H1 (cell line): ENCODE results near the gene WDR33. TPM values are rescaled to one million over a fixed set of nuclear protein-coding genes. Genes with fewer than 3 reads are reported as not detected.

Experiments
- CTCF ChIA-PET: fragments of 300-600 bp; sonication (Branson Sonifier 250); formaldehyde crosslinking; loops from one replicate; lab custom pipeline; 2021; ENCODE audit not compliant: partially characterized antibody; lab: Charles Lee
- POLR2A ChIA-PET: fragments of 300-600 bp; sonication (Branson Sonifier 250); formaldehyde crosslinking; loops from one replicate; lab custom pipeline; 2021; ENCODE audit warnings: inconsistent platforms; ENCODE audit not compliant: partially characterized antibody; lab: Charles Lee
- DNase-seq, 2 experiments: peaks; one replicate each; pipeline versions ENCODE4 v3.0.0 to v3.0.0-alpha.2; 2010 to 2022; ENCODE audit warnings: low spot score in 2 of 2, low read depth in 1 of 2, mixed read lengths in 1 of 2
- FAIRE-seq: peaks from 2 replicates; lab custom pipeline; 2011; peaks lifted over from hg19 to GRCh38; lab: Jason Lieb, UNC
- H2AFZ ChIP-seq: 2 replicates; pipeline ENCODE4 v1.8.1; 2012; ENCODE audit warnings: low read length, inconsistent platforms
- H2AK5ac ChIP-seq: 2 replicates; pipeline ENCODE4 v1.6.1; 2013; ENCODE audit warnings: low read depth, low read length
- H2BK120ac ChIP-seq: replicated peaks from 2 replicates; pipeline ENCODE3; 2013; ENCODE audit warnings: low read depth, low read length, inconsistent platforms
- H2BK12ac ChIP-seq: 2 replicates; pipeline ENCODE4 v1.6.1; 2013; ENCODE audit warnings: low read depth, low read length
- H2BK15ac ChIP-seq: 2 replicates; pipeline ENCODE4 v1.6.1; 2013; ENCODE audit warnings: low read length
- H2BK20ac ChIP-seq: 2 replicates; pipeline ENCODE4 v1.6.1; 2013; ENCODE audit warnings: low read length
- H2BK5ac ChIP-seq: 2 replicates; pipeline ENCODE4 v1.6.1; 2013; ENCODE audit warnings: low read depth, low read length
- H3K14ac ChIP-seq: 2 replicates; pipeline ENCODE4 v1.6.1; 2013; ENCODE audit warnings: inconsistent platforms; ENCODE audit not compliant: insufficient read length
- H3K18ac ChIP-seq: 2 replicates; pipeline ENCODE4 v1.6.1; 2013; ENCODE audit warnings: low read length; ENCODE audit errors: extremely low read depth
- H3K23ac ChIP-seq: 2 replicates; pipeline ENCODE4 v1.6.1; 2013; ENCODE audit warnings: inconsistent platforms; ENCODE audit not compliant: insufficient read length
- H3K23me2 ChIP-seq: 2 replicates; pipeline ENCODE4 v1.6.1; 2013; ENCODE audit warnings: low read depth, low read length
- H3K27ac ChIP-seq: 2 replicates; pipeline ENCODE4 v1.6.1; 2011; ENCODE audit warnings: low read depth, low read length, inconsistent platforms
- H3K27me3 ChIP-seq, 4 experiments: replicated peaks in 1 of 4; 1 replicate in 1 of 4; 2 replicates in 3 of 4; pipeline versions ENCODE4 v1.6.1 to v1.8.1; 2011 to 2013; ENCODE audit warnings: low read length in 3 of 4, mild to moderate bottlenecking in 3 of 4, inconsistent platforms in 2 of 4, mixed read lengths in 2 of 4, moderate library complexity in 1 of 4; ENCODE audit not compliant: control insufficient read depth in 3 of 4, insufficient read depth in 3 of 4; ENCODE audit errors: extremely low read depth in 1 of 4
- H3K36me3 ChIP-seq, 4 experiments: 2 replicates each; pipeline versions ENCODE4 v1.6.1 to v1.8.1; 2011 to 2013; ENCODE audit warnings: mild to moderate bottlenecking in 4 of 4, low read length in 3 of 4, moderate library complexity in 2 of 4, control low read depth in 1 of 4, inconsistent platforms in 1 of 4; ENCODE audit not compliant: insufficient read depth in 4 of 4, control insufficient read depth in 2 of 4
- H3K4ac ChIP-seq: replicated peaks from 2 replicates; pipeline ENCODE3; 2013; ENCODE audit warnings: low read length, low read depth, mixed read lengths, inconsistent platforms; ENCODE audit not compliant: insufficient read length
- H3K4me1 ChIP-seq, 4 experiments: replicated peaks in 1 of 4; 1 replicate in 1 of 4; 2 replicates in 3 of 4; pipeline versions ENCODE4 v1.6.1 to v1.8.1; 2011 to 2013; ENCODE audit warnings: low read length in 3 of 4, inconsistent platforms in 2 of 4, mixed read lengths in 1 of 4; ENCODE audit not compliant: insufficient read depth in 4 of 4, control insufficient read depth in 3 of 4
- H3K4me2 ChIP-seq, 2 experiments: 2 replicates each; pipeline versions ENCODE4 v1.6.1 to v1.8.1; 2011 to 2013; ENCODE audit warnings: low read depth in 2 of 2, low read length in 2 of 2, control low read depth in 1 of 2, inconsistent platforms in 1 of 2, mild to moderate bottlenecking in 1 of 2; ENCODE audit not compliant: insufficient read depth in 1 of 2
- H3K4me3 ChIP-seq, 4 experiments: fragments of 200-600, 300-600 bp in 1 of 4; sonication (generic), shearing (Covaris generic), sonication (Bioruptor Twin) in 1 of 4; 2 replicates each; pipeline versions ENCODE4 v1.5.1 to v1.8.1; 2011 to 2016; ENCODE audit warnings: low read length in 4 of 4, low read depth in 3 of 4, control low read depth in 2 of 4, inconsistent platforms in 2 of 4, mild to moderate bottlenecking in 2 of 4, mixed read lengths in 1 of 4, moderate library complexity in 1 of 4; ENCODE audit not compliant: insufficient read depth in 2 of 4; ENCODE audit errors: extremely low read depth in 1 of 4
- H3K56ac ChIP-seq: replicated peaks from 2 replicates; pipeline ENCODE3; 2013; ENCODE audit warnings: low read depth, mild to moderate bottlenecking, mixed read lengths, low read length, inconsistent platforms; ENCODE audit not compliant: insufficient read length
- H3K79me1 ChIP-seq: 2 replicates; pipeline ENCODE4 v1.6.1; 2013; ENCODE audit warnings: low read depth, low read length, control low read depth
- H3K79me2 ChIP-seq, 2 experiments: 2 replicates each; pipeline versions ENCODE4 v1.6.1 to v1.8.1; 2012 to 2013; ENCODE audit warnings: low read length in 2 of 2, mild to moderate bottlenecking in 2 of 2, inconsistent platforms in 1 of 2; ENCODE audit not compliant: insufficient read depth in 2 of 2, control insufficient read depth in 1 of 2
- H3K9ac ChIP-seq, 4 experiments: replicated peaks in 1 of 4; 1 replicate in 1 of 4; 2 replicates in 3 of 4; pipeline versions ENCODE4 v1.6.1 to v1.8.1; 2011 to 2013; ENCODE audit warnings: low read depth in 3 of 4, low read length in 3 of 4, control low read depth in 2 of 4, mild to moderate bottlenecking in 2 of 4, moderate library complexity in 2 of 4, inconsistent platforms in 1 of 4; ENCODE audit errors: extremely low read depth in 1 of 4
- H3K9me3 ChIP-seq, 2 experiments: 2 replicates each; pipeline versions ENCODE4 v1.6.1 to v1.8.1; 2012 to 2013; ENCODE audit warnings: mild to moderate bottlenecking in 2 of 2, moderate library complexity in 2 of 2, control low read depth in 1 of 2, inconsistent platforms in 1 of 2, low read depth in 1 of 2, low read length in 1 of 2, mixed read lengths in 1 of 2; ENCODE audit not compliant: insufficient read depth in 2 of 2
- H4K20me1 ChIP-seq, 2 experiments: replicated peaks in 1 of 2; 2 replicates each; pipeline versions ENCODE3 to v1.8.1; 2011 to 2013; ENCODE audit warnings: inconsistent platforms in 2 of 2, low read length in 2 of 2, mild to moderate bottlenecking in 1 of 2; ENCODE audit not compliant: insufficient read depth in 2 of 2, control insufficient read depth in 1 of 2
- H4K5ac ChIP-seq: 2 replicates; pipeline ENCODE4 v1.6.1; 2013; ENCODE audit warnings: low read length, low read depth, mixed read lengths, inconsistent platforms; ENCODE audit not compliant: insufficient read length
- H4K8ac ChIP-seq: 2 replicates; pipeline ENCODE4 v1.8.0; 2013; ENCODE audit warnings: mild to moderate bottlenecking, moderate library complexity, low read length, inconsistent platforms; ENCODE audit not compliant: insufficient read depth; ENCODE audit errors: extremely low read depth
- H4K91ac ChIP-seq: replicated peaks from 2 replicates; pipeline ENCODE3; 2013; ENCODE audit warnings: low read length, mixed read lengths, inconsistent platforms; ENCODE audit not compliant: insufficient read length
- BACH1 ChIP-seq: IDR thresholded peaks from 2 replicates; pipeline ENCODE4 v1.6.1; 2012; ENCODE audit warnings: low read length, improper control_type of control experiment
- EGR1 ChIP-seq: IDR thresholded peaks from 2 replicates; pipeline ENCODE4 v1.6.1; 2011; ENCODE audit warnings: low read depth, low read length, borderline replicate concordance
- HDAC2 ChIP-seq, 2 experiments: fragments of 300-600 bp in 1 of 2; sonication (generic) in 1 of 2; IDR thresholded peaks; 2 replicates each; pipeline ENCODE4 v1.6.1; 2011 to 2012; ENCODE audit warnings: low read depth in 2 of 2, low read length in 2 of 2, mild to moderate bottlenecking in 2 of 2, moderate library complexity in 2 of 2, borderline replicate concordance in 1 of 2, inconsistent platforms in 1 of 2
- KDM4A ChIP-seq: IDR thresholded peaks from one replicate; pipeline ENCODE4 v1.7.1; 2012; ENCODE audit warnings: low read depth, mild to moderate bottlenecking, moderate library complexity, low read length, inconsistent platforms; ENCODE audit not compliant: severe bottlenecking
- RNF2 ChIP-seq: fragments of 200-900, 300-1000 bp; sonication (generic); IDR thresholded peaks from 2 replicates; pipeline ENCODE4 v1.7.1; 2016; ENCODE audit warnings: borderline replicate concordance, low read depth, mild to moderate bottlenecking, antibody characterized with exemption, low read length; ENCODE audit not compliant: poor library complexity, severe bottlenecking; ENCODE audit errors: missing control alignments
- SAP30 ChIP-seq: fragments of 300-600 bp; sonication (generic); IDR thresholded peaks from 2 replicates; pipeline ENCODE4 v1.7.1; 2012; ENCODE audit warnings: low read length, moderate library complexity, mild to moderate bottlenecking, inconsistent platforms; ENCODE audit not compliant: insufficient read depth, insufficient replicate concordance
- SIN3A ChIP-seq, 2 experiments: IDR thresholded peaks in 1 of 2; conservative IDR thresholded peaks in 1 of 2; 2 replicates each; pipeline ENCODE4 v1.6.1; 2011 to 2012; ENCODE audit warnings: low read length in 2 of 2, improper control_type of control experiment in 1 of 2, low read depth in 1 of 2, mild to moderate bottlenecking in 1 of 2
- SIX5 ChIP-seq: IDR thresholded peaks from 2 replicates; pipeline ENCODE4 v1.6.1; 2011; ENCODE audit warnings: mild to moderate bottlenecking, low read depth, low read length
- TAF7 ChIP-seq: optimal IDR thresholded peaks from 2 replicates; pipeline ENCODE3; 2011; ENCODE audit warnings: low read depth, mild to moderate bottlenecking, inconsistent platforms, low read length, moderate library complexity, borderline replicate concordance
- WGBS, 2 experiments: shearing (Covaris generic) in 1 of 2; methylation state at CpG; one replicate each; pipeline versions ENCODE4 v1.1.6 to v1.1.7; 2013 to 2015; ENCODE audit warnings: low lambda C conversion rate in 2 of 2, mixed read lengths in 2 of 2, inconsistent platforms in 1 of 2, low coverage in 1 of 2, missing lambda C conversion rate in 1 of 2; ENCODE audit not compliant: insufficient replicate concordance in 2 of 2, insufficient coverage in 1 of 2, insufficient read length in 1 of 2; ENCODE audit errors: extremely low coverage in 1 of 2, missing lambda C conversion rate in 1 of 2; 5-methylcytosine and 5-hydroxymethylcytosine counted together
- polyA plus RNA-seq, 7 experiments: library from polyadenylated mRNA; depleted of rRNA in 3 of 7; stranded (reverse) in 5 of 7; unstranded in 2 of 7; fragments of >200 nt in 5 of 7; fragments of 200-250 nt in 2 of 7; gene quantifications; 1 replicate in 5 of 7; 2 replicates in 1 of 7; 4 replicates in 1 of 7; pipeline versions ENCODE4 v1.2.1 to v1.2.3, GENCODE V29; 2011 to 2013; ENCODE audit warnings: missing spikeins in 2 of 7, mixed read lengths in 2 of 7
- total RNA-seq: library from RNA; stranded (reverse); fragmentation: NEBNext Ultra II Directional; extraction: Animal tissue kit (Norgen Biotek cat#: 25700); gene quantifications from 2 replicates; pipeline ENCODE4 v1.2.1, GENCODE V29; 2021

The WDR33 gene
- total and polyA plus RNA-seq, 2 of the 8 experiments (the other 6 are each of a cell fraction or from before 2014, with no cell fraction given): 18.1 to 82.7 TPM

- peaks cover 16 to 62% (median 32%) of the 10 kb centered on the region in 4 experiments; a peak in 7 of 8 replicates for H3K36me3 ChIP-seq
- H4K8ac ChIP-seq: peak overlapping the region; percentile 4; the same call in 1 of the 2 replicates
- WGBS, 2 experiments: 82% methylated on average over 13 of the region's 14 CpGs; no CpG with 5 or more reads in 1 of the 2 experiments
- no peak overlapping the region for H3K18ac ChIP-seq
- H2BK120ac ChIP-seq: no peak overlapping the region
- ChIA-PET POLR2A (interaction anchor here (3.8 kb wide), 1 partner anchor 12 kb away, joined by 25 read pairs; no protein-coding TSS in a partner anchor), CTCF (interaction anchor here (2.8 kb wide), 1 partner anchor 11 kb away, joined by 11 read pairs; no protein-coding TSS in a partner anchor)
- H3K27ac ChIP-seq: no peak overlapping the region
- H3K4ac ChIP-seq: no peak overlapping the region
- peaks cover 0 to 4% of the 10 kb centered on the region in 2 experiments for H4K20me1 ChIP-seq
- no peak overlapping the region for H2BK20ac ChIP-seq
- H3K79me1 ChIP-seq: no peaks in the 10 kb centered on the region
- no peak overlapping the region for H2AK5ac ChIP-seq
- no peak overlapping the region for H3K23ac ChIP-seq
- no peak overlapping the region for H2BK5ac ChIP-seq
- no peak overlapping the region for H2AFZ ChIP-seq
- H3K4me1 ChIP-seq: no peaks in the 10 kb centered on the region
- no peak overlapping the region for H2BK12ac ChIP-seq
- H3K27me3 ChIP-seq: no peaks in the 10 kb centered on the region
- H3K23me2 ChIP-seq: no peaks in the 10 kb centered on the region
- no peaks in the 10 kb centered on the region; a peak in 1 of 4 replicates for H3K79me2 ChIP-seq
- H3K4me3 ChIP-seq: no peak overlapping the region
- no peak overlapping the region for H4K91ac ChIP-seq
- no peak overlapping the region for H3K14ac ChIP-seq
- no peak overlapping the region for H4K5ac ChIP-seq
- no peak for DNase-seq
- no peak overlapping the region for H3K9ac ChIP-seq
- no peak overlapping the region for H2BK15ac ChIP-seq
- H3K9me3 ChIP-seq: no peaks in the 10 kb centered on the region
- no peak overlapping the region for H3K56ac ChIP-seq
- no peak for TF ChIP-seq BACH1
- TF ChIP-seq RNF2: no peak
- TF ChIP-seq SIN3A (conservative IDR thresholded peaks at IDR 0.05 in 1 of 2, IDR thresholded peaks at IDR 0.05 in 1 of 2; ENCODE audit: low read depth in 1 of 2, low read length in 2 of 2): no peak
- no peak for TF ChIP-seq KDM4A
- no peak for TF ChIP-seq TAF7
- no peak for TF ChIP-seq SIX5
- no peak for TF ChIP-seq EGR1
- no peak for TF ChIP-seq HDAC2 (IDR thresholded peaks at IDR 0.05; ENCODE audit: borderline replicate concordance in 1 of 2, low read depth in 2 of 2, low read length in 2 of 2)
- TF ChIP-seq SAP30: no peak
- H3K4me2 ChIP-seq: no peak overlapping the region
- no peak for FAIRE-seq
Measured at GRCh38 chr2:127715778-127716449, 95.1 kb downstream of the WDR33 start.
